Fibroblast of peridontal ligament (primary cell): ENCODE data around the gene LCA5L.
A peak's percentile ranks its signal among the peaks of the same experiment; 100 is the strongest.
"Not testable (repeated sequence)": the region's sequence is repeated elsewhere in the genome, so short reads cannot be mapped to it uniquely, and the experiment has no call there.

Source experiments
- DNase-seq: peaks from one replicate; pipeline ENCODE4 v3.0.0-alpha.2; 2010; ENCODE audit errors: extremely low read depth

Gene LCA5L

GRCh38 chr21:39387461-39388037 is 58.0 kb downstream of the LCA5L start:
- DNase-seq, result peak; percentile 85

DNA sequence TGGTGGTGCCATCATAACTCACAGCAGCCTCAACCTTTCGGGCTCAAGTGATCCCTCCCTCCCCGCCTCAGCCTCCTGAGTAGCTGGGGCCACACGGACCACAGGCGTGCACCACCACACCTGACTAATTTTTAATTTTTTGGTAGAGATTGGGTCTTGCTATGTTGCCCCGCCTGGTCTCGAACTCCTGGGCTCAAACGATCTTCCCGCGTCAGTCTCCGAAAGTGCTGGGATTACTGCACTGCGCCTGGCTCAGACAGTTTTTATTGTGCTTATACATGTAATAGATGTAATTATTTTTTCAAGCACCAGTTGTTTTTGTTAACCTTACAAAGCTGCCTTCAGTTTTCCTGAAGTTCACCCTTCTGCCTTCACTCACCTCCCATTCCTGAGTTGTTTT is 58.7 kb downstream of the LCA5L start:
- no peak for DNase-seq

GRCh38 chr21:39386194-39386593 is 59.4 kb downstream of the LCA5L start:
- peak; percentile 9 for DNase-seq

GRCh38 chr21:39385299-39386145 is 60.1 kb downstream of the LCA5L start:
- DNase-seq, result peak; percentile 77

DNA sequence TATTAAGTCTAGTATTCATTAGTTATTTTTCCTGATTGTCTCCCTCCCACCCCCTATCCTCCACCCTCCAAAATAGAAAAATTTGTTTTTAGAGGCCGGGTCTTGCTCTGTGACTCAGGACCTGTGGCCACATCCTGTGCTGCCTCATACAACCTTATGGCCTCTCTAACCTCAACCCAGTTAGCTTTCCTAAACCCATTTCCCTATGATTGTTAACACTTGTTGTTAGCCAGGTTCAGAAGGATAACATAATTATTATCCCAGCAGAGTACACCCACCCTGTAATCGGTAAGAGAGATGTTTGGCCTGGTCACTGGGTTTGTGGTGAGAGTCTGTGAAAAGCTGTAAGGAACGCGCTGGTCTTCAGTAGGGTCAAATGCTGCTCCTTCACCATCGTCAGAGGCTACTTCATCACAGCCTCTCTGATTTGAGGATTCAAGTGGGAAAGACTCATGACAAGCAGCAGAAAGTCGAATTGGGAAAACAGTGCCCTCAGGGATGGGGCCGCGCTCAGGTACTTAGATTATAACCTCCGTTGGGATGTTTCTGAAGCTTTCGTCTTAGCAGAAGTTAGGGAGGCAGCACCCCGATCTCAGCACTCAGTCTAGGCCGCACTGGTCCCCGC is 60.8 kb downstream of the LCA5L start:
- DNase-seq, result no peak

DNA sequence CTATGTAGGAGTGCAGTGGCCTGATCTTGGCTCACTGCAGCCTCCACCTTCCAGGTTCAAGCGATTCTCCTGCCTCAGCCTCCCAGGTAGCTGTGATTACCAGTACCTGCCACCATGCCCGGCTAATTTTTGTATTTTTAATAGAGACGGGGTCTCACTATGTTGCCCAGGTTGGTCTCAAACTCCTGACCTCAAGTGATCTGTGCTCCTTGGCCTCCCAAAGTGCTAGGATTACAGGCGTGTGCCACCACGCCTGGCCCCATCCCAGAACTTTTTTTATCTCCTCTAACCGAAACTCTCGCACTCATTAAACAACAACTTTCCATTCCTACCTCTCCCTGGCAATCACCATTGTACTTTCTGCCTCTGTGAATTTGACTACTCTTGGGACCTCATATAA is 63.5 kb downstream of the LCA5L start:
- DNase-seq, result not testable (repeated sequence)

GRCh38 chr21:39381009-39381408 is 64.6 kb downstream of the LCA5L start:
- DNase-seq, result peak; percentile 4

- DNase-seq, result peak; percentile 94
Measured at GRCh38 chr21:39379986-39380891, 65.3 kb downstream of the LCA5L start.

GRCh38 chr21:39377444-39378050 is 68.0 kb downstream of the LCA5L start:
- no peak for DNase-seq

DNA sequence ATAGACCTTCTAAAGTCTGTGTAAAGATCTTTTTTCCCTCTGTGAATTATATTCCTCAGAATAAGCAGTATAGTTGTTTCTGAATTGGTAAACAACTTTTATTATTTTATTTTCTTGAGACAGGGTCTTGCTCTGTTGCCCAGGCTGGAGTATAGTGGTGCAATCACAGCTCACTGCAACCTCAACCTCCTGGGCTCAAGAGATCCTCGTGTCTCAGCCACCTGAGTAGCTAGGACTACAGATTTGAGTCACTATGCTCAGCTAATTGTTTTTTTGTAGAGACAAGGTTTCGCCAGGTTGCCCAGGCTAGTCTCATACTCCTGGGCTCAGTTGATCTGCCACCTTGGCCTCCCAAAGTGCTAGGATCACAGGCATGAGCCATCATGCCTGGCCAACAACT is 70.1 kb downstream of the LCA5L start:
- DNase-seq, result no peak

DNA sequence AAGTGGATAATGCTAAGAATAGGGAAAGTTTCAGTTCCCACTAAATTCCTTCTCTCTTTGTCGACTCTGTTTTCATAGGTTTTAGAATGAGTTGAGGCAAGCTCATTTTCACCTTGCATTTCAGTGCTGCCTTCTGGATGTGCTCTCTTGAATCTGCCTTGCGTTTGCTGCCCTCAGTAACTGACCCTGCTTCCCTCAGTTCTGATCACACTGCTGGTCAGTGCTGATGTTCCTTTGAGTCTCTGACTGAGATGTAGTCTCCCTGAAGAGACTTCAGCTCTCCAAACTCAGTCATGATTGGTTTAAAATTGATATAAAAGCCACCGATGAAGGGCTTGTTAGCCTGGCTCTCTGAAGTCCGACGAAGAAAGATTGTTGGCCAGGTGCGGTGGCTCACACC is 71.5 kb downstream of the LCA5L start:
- DNase-seq, result no peak

DNA sequence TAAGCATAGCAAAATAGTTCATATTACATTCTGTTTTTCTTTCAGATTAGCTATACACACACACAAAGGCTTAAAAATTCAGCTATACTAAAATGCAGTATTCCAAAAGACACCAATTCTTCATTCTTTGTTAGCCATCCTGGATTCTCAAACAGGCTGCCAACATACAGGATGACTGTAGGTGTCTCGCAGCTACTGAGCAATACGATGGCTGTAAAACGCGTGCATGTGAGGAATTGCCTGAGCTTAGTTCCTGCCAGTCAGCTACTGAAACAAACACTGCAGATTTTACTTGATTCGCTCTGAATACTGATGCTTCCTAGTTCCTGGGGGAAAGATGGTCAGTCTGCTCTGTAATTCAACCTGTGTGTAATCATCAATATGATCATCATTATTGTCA is 71.9 kb downstream of the LCA5L start:
- peak; percentile 51 for DNase-seq

DNA sequence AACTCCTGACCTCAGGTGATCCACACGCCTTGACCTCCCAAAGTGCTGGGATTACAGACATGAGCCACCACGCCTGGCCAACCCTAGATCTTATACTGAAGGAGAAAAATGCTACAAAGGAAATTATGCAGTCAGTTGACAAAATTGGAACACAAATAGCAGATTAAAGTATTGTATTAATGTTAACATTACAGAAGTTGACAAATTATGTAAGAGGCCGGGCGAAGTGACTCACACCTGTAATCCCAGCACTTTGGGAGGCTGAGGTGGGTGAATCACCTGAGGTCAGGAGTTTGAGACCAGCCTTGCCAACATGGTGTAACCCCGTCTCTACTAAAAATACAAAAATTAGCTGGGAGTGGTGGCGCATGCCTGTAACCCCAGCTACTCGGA is 75.7 kb downstream of the LCA5L start:
- not testable (repeated sequence) for DNase-seq

DNA sequence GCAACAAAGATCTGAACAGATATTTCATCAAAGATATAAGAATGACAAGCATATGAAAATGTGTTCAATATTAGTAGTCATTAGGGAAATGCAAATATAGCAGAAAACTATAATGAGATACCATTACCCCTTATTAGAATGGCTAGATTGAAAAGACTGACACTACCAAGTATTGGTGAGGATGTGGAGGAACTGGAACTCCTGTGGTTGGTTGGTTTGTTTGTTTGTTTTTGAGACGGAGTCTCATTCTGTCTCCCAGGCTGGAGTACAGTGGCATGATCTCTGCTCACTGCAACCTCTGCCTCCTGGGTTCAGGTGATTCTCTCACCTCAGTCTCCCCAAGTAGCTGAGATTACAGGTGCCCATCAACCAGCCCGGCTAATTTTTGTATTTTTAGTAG is 77.8 kb downstream of the LCA5L start:
- DNase-seq, result no peak

DNA sequence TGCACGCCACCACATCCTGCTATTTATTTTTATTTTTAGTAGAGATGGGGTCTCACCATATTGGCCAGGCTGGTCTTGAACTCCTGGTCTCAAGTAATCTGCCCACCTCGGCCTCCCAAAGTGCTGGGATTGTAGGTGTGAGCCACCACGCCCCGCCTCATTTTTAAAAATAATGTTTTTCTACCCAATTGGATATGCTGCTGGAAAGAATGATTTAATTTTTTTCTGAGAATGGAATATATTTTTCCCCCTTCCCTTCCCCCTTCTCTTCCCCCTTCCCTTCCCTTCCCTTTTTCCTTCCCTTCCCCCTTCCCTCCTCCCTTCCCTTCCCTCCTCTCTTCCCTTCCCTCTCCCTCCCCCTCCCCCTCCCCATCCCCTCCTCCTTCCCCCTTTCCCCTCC is 79.0 kb downstream of the LCA5L start:
- no peak for DNase-seq

DNA sequence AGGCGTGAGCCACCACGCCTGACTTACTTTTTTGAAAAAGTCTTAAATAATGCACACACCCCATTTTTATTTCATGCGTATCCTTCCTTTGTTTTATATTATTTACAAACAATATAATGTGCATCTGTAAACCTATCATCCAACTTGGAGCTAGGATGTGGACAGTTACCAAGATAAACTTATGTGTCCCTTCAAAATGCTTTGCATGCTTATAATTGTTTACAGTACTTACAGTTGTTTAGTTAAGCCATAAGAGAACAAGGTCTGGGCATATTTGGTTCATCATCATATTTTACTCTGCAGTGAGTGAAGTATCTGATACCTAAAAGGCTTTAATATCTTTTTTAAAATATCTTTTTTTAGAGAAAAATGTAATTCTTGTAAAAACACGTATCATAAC is 80.6 kb downstream of the LCA5L start:
- DNase-seq, result no peak

DNA sequence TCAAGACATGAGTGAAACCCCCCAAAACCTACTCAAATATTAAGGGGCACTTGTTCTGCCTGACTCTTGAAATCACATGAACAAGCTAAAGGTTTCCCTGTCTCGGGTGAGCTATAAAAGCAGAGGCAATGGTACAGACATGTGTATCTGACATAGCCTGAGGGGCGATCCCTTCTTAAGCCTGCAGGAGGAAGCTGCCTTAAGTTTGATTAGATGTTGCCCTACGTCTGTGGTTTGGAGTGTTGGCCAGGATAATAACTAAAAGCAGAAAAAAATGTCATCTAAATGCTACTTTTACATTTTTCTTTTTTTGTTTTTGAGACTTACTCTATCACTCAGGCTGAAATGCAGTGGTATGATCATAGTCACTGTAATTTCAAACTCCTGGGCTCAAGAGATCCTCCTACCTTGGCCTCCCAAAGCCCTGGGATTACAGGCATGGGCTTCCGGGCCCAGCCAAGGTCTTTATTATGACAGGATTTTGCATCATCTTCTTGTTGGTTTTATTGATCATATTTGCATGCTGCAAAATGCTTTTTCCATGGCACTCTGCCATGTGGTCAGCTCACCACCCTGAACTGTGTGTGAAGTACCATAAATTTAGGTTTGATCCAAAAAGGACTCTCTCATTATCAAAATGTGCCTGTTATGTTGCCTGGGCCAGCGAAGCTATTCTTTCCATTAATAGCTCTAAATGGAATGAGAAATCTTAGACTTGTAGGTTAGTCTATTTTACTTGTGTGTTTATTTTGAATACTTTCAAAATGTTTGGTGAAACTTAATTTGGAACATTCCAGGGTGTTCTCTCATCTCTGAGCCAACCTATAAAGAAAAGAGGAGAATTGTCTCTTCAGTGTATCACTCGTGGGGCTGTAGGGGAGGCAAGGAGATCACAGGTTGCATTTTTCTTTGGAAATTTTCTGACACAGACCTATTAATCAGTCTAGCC is 81.7 kb downstream of the LCA5L start:
- DNase-seq, result peak; percentile 47

DNA sequence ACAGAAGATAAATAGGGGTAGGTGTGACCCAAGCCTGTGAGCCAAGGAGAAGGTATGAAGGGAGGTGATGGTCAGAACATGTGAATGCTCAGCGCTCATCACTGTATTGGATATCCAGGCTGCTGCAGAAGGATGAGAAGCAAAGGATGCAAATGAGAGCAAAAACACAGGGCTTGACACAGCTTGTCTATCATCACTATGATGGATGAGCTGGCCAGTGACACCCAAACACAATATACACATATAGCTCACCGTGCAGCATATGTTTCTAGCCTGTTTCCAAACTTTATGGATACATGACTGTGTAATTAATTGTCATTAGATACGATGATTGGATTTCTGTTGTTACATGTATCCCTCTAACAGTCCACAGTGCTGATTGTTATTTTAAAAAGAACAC is 82.8 kb downstream of the LCA5L start:
- no peak for DNase-seq

- no peak for DNase-seq
Measured at GRCh38 chr21:39359382-39359781, 86.2 kb downstream of the LCA5L start.
